HG02943 (cell line): ENCODE data around the gene CNGB1.
"Not testable (repeated sequence)": the region's sequence is repeated elsewhere in the genome, so short reads cannot be mapped to it uniquely, and the experiment has no call there.

Source experiments
- ATAC-seq: cut with Tn5 transposase; IDR thresholded peaks from one replicate; pipeline ENCODE4 v1.9.1; 2021; ENCODE audit warnings: mild to moderate bottlenecking, low read depth, moderate library complexity; ENCODE audit not compliant: unreplicated experiment

Gene CNGB1

DNA sequence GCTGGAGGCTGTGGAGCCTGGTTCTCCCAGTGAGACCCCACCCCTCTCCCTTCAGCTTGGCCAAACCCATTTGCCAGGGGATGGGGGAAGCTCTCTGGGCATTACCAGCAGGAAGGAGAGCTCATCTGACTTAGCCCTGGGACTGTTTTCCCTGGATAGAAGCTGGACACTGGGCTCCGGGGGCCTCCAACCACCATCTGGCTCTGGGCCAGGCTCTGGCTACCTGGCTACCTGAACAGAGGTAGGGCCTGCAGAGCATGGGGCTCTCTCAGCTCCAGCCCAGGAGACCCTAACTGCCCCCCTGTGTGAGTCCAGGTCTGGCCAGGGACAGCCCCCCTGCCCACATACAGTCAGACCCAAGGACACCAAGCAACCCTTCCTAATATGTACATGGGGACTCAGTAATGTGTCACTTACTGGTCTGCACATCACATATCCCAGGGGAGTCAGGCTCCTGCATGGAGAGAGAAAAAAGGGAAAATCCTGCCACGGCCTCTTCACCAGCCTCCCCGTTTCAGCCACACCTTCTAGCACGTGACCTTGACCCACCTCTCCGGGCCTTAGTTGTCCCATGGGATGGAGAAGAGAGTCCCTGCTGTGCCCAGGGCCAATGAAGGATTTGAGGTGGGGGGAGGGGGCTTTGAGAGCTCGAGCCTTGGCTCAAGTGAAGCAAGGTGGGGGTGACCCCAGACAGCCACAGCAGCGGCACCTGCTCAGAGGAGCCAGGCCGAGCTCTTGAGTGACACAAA, 13.8 kb downstream of the CNGB1 start:
- no peak for ATAC-seq

DNA sequence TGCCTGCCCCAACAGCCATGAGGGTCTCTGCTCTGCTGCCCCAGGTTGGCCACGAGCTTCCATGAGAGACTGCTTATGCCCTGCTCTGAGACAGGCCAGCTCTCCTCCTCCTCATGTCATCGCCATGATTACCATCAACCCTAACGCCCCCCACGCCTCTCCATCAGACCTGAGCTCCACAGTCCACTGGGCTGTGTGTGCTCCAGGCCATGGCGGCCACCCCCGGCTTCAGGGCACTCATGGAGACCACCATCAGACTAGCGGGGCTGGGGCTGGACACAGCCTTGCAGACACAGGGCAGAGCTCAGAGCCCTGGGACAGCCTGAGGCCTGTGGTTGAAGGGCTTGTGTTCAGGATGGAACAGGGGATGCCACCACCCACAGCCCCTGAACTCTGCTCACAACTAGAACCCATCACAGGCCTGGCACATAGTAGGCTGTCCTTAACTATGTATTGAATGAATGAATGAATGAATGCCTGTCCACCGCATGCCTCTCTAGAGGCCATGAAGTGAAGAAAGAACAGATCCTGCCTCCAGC, 14.6 kb downstream of the CNGB1 start:
- no peak for ATAC-seq

DNA sequence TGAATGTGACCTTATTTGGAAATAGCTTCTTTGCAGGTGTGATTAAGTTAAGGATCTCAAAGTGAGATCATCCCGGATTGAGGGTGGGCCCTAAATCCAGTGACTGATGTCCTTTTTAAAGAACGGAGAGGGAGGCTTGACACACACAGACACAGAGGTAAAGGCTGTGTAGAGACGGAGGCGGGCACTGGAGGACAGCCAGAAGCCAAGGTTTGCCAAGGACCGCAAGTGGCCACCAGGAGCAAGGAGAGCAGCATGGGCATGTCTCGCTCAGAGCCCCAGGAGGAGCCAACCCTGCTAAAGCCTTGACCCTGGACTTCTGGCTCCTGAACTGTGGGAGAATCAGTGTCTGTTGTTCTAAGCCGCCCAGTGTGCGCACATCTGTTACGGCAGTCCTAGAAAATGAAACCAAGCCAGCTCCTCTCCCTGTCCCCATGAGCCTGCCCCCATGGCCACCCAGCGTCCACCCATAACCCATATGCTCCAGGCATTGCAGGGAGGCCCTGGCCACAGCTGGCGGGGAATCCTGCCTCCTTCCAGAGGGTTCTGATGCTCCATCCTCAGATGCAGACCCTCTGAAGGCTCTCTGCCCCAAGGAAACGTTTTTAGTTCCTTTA, 15.2 kb downstream of the CNGB1 start:
- no peak for ATAC-seq

DNA sequence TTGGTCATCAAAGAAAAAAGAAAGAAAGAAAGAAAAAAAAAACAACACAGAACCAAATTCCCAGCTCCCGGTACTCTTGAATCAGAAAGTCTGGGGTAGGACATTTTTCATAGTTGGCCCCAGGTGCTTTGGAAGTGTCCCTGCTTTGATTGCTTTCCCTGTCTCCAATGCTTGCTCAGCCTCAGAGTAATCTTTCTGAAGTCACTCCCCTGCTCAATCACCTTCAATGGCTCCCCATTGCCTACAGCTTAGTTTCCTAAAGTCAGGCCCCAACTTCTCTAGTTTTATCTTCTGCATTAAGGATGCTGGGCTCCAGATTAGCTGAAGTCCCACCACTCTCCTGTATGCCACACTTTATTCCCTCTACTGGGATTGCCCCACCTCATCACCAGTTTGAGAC, 17.1 kb downstream of the CNGB1 start:
- no peak for ATAC-seq

DNA sequence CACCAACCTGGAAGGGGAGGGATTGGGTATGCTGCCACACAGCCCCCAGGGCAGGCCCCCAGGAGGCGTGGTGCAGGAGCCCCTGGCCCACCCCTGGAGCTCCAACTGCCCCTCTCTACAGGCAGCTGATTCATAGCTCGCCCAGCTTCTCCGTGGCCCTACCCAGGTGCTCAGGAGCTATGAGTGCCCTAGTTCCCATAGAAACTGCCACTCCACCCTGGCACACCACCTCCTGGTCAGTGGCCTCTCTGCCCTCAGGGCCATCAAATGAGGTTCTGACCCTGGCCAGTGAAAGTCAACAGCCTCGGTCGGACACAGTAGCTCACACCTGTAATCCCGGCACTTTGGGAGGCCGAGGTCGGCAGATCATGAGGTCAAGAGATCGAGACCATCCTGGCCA, 18.0 kb downstream of the CNGB1 start:
- ATAC-seq, result no peak

DNA sequence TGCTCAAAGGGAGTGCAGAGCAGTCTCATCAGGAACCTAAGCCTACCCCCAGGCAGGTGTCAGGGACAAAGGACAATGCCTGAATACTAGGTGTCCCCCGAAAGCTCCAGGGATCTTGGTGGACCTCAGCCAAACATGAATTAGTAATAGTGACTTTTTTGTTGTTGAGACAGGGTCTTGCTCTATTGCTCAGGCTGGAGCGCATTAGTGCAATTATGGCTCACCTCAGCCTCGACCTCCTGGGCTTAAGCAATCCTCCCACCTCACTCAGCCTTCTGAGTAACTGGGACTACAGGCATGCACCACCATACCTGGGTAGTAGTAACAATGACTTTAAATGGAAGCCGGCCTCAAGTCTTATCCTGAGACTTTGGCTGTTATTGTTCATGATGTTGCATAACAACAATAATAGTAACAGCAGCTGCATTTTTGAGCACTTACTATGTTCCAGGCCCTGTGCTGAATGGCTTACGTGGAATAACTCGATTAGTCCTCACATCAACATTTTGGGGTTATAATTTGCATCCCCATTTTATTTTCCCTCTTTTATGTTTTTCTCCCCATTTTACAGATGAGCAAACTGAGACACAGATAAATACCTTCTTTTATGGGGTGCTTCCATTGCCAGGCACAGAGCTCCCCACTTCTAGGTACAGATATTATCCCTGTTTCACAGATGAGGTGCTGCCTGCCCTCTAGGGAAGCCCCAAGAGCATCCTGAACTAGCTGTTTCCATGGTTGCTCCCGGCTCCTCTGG, 19.5 kb downstream of the CNGB1 start:
- no peak for ATAC-seq

DNA sequence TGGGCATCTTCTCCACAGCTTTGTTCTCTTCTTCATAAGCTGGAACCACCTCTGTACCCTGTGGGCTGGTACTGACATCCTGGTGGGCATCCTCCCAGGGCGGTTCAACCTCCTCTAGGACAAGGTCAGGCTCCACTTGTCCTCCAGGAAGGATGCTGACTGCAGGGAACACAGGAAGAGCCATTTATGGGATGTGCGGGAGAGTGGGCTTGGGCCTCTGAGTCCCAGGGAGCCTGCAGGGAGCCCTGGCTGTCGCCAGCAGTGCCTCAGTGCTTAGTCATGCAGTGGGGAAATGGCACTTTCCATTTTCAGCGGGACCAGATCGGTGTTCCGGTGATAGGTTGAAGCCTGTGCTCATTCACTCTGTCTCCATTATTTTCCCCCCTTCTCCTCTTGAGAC, 20.5 kb downstream of the CNGB1 start:
- ATAC-seq, result no peak

DNA sequence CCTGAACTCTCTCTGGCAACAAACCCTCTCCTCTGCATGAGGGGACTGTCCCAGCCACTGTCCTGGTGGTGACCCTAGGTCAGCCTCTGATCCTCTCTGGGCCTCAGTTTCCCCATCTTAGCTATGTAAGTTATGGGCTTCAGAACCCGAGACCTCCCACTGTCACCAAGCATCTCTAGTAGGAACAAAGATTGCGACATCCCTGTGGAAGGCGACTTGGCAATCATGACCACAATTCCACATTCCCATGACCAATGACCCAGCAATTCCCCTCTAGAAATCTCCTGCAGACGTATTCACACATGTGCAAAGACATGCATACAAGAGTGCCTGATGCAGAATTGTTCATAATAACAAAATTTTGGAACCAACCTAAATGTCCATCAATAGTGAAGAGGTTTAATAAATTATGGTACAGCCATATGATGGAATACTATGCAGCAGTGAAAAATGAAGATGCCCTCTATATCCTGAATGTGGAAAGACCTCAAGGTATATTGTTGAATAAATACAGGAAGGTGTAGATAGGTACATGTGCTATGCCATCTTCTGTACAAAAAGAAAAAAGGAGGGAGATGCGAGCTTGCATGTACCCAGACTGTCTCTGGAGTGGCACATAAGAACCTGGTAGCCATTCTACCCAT, 21.2 kb downstream of the CNGB1 start:
- ATAC-seq, result no peak

DNA sequence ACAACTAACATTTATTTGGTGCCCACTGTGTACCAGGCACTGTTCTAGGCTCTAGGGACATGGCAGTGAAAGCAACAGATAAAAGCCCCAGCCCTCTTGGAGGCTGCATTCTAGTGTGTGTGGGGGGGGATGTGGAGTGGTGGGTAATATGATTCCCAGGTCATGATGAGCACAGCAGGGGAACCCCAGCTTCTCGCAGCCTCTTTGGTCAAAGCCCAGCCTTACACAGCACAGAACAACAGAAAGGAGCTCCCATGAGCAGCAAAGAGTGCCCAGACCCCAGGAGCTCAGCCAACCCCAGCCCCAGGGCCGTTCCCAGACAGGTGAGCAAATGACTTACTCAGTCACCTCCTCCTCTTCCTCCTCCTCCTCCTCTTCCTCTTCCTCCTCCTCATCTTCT, 21.9 kb downstream of the CNGB1 start:
- no peak for ATAC-seq

DNA sequence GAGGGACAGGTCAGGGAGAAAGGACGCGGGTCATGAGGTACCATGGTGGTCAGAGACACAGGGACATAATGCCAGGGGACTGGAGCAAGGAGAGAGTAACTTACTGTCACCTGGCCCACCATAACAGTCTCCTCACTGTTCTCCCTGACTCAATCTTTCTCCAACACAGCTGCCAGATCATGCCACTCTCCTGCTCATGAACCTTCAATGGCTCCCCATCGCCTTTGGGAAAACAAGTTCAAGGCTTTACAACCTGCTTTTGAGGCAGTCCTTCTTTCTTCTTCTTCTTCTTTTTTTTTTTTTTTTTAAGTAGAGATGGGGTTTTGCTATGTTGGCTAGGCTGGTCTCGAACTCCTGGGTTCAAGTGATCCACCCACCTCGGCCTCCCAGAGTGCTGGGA, 22.9 kb downstream of the CNGB1 start:
- no peak for ATAC-seq

DNA sequence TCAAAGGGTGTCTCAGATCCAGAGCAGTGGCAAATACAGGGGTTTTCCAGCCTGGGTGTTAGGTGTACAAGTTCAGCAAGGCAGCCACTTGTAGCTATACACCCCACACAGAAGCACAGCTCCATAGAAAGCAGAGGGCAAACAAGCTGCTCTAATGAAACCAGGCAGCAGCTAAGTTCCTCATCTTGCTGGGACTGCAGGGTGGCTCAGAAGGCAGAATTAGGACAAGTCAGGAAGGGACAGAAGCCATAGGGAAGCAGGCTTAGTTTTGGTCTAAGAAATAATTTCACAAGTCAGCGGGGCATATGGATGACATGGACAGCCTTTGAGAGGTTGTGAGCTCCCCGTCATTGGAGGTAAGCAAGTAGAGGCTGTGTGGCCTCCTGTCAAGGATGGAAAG, 23.7 kb downstream of the CNGB1 start:
- no peak for ATAC-seq

DNA sequence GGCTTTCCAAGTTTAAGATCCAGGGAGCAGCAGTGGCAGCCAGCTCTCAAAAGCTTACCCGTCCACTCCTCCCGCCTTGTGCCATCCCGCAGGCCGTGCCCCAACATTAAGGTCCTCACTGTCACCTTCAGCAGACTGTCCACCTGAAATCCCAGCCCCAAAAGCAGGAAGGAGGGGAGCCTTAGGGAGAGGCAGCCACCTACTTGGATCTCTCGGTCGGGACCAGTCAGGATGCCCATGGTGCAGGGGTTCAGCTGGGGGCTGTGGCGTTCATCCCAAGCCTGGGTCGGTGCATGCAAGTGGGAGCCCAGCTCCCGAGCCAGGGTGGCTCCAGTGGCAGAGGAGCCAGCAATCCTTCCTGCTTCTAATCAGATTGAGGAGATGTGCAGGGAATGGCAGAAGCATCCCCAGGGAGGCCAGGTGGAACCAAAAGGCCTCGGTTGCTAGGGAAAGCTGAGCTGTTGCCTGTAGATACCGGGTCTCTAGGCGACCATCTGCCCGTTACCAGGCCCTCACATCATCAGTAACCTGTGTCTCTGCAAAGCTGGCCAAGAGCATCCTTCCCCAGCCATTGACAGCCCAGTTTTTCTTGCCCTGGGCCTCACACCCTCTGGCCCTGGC, 24.6 kb downstream of the CNGB1 start:
- no peak for ATAC-seq

DNA sequence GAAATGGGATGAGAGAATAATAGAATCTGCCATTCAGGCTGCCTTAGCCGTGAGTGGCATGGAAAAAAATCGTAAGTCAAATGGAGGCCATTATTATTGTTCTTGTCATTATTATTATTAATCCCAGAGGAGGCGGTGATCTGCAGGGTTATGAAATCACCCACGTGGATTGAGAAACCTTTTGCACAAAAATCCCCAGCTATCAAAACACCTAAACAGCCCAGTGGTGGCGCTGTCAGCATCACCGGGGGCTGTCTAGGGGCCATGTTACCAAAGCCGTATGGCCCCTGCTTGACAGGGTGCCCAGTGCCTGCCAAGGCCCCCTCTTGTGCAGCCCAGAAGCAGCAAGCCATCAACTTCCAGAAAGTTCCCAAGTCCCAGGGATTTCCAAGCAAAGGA, 25.2 kb downstream of the CNGB1 start:
- ATAC-seq, result no peak

DNA sequence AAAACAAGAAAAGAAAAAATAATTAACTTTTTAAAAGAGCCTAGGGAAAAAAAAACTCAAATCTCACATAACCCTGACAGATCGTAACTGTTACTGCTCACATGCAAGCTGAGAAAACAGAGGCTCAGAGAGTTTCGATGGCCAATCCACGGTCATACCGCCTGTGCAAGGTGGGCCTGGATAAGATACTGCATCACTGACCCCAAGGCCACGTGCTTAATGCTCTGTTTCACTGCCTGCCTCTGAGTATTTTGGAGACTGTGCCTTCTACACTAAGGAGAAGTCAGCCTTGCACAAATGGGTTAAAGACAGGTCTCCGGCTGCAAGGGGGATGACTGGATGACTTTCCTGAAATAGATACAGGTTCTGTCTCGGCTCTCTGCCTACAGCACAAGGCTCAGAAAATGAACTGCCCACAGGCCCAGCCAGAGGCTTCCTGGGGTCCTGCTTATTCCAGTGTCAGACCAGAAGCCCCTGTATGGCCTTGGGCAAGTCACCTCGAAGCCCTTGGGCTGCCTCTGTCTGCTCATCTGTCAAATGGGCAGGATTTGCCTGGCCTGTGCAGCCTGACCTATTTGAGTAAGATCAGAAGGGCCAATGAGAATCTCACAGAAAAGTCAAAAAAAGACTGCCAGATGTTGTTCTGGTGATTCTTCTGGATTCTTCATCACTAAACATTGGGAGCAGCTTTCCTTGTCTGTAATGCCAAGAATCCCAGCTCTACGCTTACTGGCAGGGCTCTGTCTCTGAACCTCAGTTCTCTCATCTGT, 25.8 kb downstream of the CNGB1 start:
- ATAC-seq, result no peak

DNA sequence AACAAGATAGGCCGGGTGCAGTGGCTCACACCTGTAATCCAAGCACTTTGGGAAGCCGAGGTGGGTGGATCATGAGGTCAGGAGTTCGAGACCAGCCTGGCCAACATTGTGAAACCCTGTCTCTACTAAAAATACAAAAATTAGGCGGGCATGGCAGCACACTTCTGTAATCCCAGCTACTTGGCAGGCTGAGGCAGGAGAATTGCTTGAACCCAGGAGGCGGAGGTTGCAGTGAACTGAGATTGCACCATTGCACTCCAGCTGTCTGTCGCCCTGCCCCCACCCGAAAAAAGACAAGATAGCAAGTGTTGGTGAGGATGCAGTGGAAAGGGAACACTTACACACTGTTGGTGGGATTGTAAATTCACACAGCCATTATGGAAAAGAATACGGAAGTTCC, 27.5 kb downstream of the CNGB1 start:
- ATAC-seq, result not testable (repeated sequence)

DNA sequence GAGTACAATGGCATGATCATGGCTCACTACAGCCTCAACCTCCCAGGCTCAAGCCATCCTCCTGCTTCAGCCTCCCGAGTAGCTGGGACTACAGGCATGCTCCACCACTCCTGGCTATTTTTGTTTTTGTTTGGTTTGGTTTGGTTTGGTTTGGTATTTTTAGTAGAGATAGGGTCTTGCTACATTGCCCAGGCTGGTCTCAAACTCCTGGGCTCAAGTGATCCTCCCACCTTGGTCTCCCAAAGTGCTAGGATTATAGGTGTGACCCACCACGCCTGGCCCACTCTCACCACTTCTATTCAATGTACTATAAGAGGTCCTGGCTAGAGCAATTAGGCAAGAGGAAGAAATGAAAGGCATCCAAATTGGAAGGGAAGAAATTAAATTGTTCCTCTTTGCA, 29.0 kb downstream of the CNGB1 start:
- not testable (repeated sequence) for ATAC-seq

DNA sequence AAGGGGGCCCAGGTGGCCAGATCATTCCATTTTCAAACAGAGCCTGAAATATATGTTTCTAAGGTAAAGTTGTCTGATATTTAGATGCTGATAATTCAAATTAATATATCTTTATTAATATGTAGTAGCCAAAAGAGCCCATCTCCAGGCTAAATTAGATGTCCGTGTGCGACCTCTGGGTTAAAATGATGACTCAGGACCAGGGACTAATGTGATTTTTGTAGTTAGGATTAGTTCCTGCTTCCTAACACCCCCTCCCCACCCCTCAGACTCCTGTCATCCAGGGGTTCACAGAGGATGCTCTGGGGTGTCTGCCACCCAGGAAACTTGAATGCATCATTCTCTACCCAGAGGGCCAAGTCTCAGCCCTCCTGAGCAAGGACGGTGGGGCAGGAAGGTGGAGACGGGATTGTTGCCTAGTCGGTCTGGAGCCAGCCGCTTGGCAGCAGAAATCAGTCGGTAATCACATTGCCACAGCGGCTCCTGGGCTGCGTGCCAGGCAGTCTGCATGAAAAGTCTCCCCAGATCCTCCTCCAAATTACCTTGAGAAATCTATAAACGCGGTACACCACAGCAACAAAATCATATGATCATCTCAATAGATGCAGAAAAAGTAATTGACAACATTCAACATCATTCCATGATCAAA, 29.8 kb downstream of the CNGB1 start:
- no peak for ATAC-seq

DNA sequence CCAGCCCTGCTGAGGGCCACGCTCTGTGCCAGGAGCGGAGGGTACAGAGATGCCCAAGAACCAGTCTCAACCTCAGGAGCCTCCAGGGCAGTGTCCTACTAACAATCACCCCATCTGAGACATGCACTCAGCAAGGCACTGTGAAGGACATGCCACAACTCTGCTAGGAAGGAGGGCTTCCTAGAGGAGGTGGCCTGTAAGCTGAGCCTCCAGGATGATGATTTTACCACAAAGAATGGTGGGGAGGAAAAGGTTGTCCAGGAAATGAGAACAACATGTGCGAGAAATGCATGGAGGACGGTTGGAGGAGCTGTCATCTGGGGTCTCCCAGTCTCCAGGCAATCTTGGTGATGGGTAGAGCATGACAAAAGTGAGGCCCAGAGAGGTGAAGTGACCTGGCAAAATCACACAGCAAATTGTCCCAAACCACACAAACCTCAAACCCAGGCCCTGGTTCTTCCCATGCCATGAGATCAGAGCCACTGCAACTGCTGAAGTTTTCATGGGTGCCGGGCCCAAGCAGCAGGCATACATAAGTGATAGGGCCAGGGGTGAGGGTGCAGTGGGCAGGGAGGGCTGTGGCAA, 30.5 kb downstream of the CNGB1 start:
- no peak for ATAC-seq

DNA sequence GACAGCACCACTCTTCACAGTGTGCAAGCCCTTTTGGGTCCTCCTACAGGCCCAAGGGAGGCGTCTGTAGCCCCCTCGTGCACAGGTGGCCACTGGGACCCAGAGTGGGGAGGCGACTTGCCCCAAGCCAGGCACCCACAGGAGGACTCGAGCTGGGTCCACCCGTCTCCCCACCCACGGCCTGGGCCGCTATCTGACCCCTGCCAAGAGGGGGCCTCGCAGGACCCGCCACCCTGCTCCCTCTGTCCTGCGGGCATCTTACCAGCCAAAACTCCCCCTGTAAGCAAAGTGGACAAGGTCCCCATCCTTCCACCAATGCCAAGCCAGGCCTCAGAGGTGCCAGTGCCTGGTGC, 31.1 kb downstream of the CNGB1 start:
- no peak for ATAC-seq
